Inflammatory macrophage (primary cell): ENCODE data around the gene ZNF497.
"Not testable (repeated sequence)": the region's sequence is repeated elsewhere in the genome, so short reads cannot be mapped to it uniquely, and the experiment has no call there.

Source experiments
- DNase-seq, 2 donors: peaks; one replicate each; pipeline ENCODE4 v3.0.0-alpha.2; 2020 to 2022

ZNF497 gene

GRCh38 chr19:58346961-58347929 lies 15.3 kb downstream of the ZNF497 start:
- DNase-seq = peak; percentile 68 to 80

DNA sequence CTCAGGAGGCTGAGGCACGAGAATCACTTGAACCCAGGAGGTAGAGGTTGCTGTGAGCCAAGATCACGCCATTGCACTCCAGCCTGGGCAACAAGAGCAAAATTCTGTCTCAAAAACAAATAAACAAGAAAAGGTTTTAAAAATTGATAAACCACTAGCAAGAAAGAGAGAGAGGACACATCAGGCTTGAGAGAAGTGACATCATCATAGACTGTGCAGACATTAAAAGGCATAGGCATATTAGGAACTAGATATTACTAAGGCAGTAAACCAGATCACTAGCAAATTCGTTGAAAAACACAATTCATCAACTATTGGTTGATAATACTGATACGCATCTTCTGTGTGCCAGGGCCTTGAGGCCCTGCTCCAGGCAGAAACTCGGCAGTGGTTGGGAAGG lies 17.0 kb downstream of the ZNF497 start:
- DNase-seq = no peak

DNA sequence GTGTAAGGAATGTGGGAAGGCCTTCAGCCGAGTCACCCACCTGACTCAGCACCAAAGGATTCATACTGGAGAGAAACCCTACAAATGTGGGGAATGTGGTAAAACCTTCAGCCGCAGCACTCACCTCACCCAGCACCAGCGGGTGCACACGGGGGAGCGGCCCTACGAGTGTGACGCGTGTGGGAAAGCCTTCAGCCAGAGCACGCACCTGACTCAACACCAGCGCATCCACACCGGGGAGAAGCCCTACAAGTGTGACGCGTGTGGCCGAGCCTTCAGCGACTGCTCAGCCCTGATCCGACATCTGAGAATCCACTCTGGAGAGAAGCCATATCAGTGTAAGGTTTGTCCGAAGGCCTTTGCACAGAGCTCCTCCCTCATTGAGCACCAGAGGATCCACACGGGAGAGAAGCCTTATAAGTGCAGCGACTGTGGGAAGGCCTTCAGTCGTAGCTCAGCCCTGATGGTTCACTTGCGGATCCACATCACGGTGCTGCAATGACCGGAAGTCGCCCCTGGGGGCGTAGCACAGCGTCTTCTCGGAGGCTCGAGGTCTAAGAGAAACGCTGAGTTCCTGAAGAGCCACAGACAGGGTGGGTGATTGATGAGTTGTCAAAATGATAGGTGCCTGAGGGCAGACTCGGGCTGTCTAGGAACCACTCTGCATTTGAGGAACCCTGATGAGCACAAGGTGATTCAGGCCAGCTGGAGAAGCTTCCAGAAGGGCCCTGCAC lies 23.6 kb downstream of the ZNF497 start:
- no peak for DNase-seq

DNA sequence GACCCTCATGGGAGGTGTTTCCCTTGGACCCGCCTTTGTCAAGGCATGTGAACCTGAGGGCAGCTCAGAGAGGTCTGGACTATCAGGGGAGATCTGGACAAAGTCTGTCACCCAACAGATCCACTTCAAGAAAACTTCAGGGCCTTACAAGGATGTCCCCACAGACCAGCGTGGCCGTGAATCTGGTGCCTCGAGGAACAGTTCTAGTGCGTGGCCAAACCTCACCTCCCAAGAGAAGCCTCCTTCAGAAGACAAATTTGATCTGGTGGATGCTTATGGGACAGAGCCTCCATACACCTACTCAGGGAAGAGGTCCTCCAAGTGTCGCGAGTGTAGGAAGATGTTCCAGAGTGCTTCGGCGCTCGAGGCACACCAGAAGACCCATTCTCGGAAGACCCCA lies 24.2 kb downstream of the ZNF497 start:
- DNase-seq = no peak

DNA sequence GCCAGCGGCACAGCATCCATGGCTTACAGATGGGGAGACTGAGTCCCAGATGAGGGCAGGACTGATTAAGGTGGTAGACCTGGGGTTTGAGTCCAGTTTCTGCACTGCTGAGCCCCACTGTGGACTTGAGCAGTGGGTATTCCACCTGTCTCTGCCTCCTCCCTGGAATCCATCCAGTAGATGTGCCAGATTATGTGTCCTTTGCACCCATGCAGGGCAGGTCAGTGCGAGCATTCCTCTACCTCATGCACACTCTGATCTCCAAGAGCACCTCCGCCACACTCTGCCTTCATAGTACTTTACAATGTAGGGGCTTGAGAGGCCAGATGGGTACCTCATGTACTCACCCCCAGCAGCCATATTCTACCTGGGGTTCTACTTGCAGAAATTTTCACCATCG lies 25.7 kb downstream of the ZNF497 start:
- DNase-seq = no peak

DNA sequence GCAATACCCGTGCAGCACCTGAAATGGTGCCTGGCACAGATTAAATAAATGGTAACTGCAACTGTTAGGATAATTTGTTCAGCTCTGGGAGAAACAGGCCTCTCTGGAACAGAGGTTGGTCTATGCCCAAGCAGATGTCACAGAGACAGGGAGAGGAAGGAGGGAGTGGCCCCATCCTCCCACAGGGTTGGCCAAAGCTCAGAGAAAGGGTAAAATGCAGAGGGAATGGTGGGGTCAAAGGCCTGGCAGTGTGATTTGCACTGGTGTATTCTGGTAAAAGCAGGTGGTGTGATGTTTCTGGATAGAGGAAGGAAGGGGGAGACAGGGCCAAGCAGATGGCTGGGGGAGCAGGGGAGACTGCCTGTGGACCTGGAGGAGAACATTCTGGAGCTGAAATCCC lies 26.3 kb downstream of the ZNF497 start:
- DNase-seq = no peak

DNA sequence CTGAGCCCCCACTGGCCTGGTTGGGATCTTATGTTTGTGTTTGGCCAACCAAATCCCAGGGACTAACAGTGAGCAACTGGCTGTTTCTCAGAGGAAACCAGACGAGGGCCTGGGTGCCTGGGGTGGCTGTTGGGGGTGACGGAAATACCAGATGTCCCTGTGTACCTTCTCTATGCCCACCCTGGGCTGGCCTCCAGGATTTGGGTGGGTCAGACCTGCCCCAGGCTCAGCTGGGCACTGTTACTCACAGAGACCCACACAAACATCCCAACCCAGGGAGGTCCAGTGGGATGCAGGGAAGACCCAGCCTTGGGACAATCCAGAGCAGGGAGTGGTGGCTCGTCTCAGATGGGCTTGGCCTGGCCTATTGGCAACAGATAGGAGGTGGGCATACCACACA lies 26.9 kb downstream of the ZNF497 start:
- DNase-seq = no peak

- DNase-seq = peak; percentile 69 to 92
Measured at GRCh38 chr19:58334691-58335249, 27.8 kb downstream of the ZNF497 start.

- peak; percentile 56 to 61 for DNase-seq
Measured at GRCh38 chr19:58332697-58333096, 29.9 kb downstream of the ZNF497 start.

GRCh38 chr19:58330458-58330857 lies 32.1 kb downstream of the ZNF497 start:
- peak; percentile 43 to 63 for DNase-seq

DNA sequence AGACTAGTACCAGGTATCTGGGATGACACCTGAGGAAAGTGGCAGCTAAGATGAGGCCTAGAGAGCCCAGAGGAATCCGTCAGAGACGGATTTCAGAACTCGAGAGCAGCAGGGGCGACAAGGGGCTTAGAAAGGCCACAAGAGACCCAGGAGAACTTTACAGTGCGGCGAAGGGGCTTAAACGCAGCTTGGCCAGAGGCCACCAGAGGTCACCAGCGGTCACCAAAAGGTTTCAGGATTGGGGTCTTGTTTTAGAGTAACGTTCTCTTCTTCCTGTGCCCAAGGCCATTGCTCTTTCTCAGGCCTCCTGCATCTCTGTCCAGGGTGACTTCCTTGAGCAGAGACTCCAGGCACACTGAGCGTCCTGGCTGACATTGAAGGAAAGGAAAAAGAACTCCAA lies 33.6 kb downstream of the ZNF497 start:
- DNase-seq = peak; percentile 24 to 31

- peak; percentile 93 to 95 for DNase-seq
Measured at GRCh38 chr19:58326914-58327726, 35.4 kb downstream of the ZNF497 start, which contains the start of gene ZSCAN22. Gene ZSCAN22, plus strand, starts transcription at chr19:58326994. Its CDS starts 7,809 bp downstream, at chr19:58334803.

DNA sequence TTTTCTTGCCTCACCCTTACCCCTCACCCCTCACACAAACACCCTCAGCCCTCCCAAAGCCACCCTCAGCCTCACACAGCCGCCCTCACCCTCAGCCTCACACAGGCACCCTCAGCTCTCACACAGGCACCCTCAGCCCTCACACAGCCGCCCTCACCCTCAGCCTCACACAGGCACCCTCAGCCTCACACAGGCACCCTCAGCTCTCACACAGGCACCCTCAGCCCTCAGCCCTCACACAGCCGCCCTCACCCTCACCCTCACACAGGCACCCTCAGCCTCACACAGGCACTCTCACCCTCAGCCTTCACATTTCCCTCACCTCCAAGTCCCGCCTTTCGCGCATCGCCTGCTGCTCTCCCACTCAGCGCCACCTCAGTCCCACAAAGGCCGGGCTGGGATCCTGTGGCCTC lies 36.0 kb downstream of the ZNF497 start:
- no peak for DNase-seq

- no peak for DNase-seq
Measured at GRCh38 chr19:58325311-58326022, 37.1 kb downstream of the ZNF497 start.

DNA sequence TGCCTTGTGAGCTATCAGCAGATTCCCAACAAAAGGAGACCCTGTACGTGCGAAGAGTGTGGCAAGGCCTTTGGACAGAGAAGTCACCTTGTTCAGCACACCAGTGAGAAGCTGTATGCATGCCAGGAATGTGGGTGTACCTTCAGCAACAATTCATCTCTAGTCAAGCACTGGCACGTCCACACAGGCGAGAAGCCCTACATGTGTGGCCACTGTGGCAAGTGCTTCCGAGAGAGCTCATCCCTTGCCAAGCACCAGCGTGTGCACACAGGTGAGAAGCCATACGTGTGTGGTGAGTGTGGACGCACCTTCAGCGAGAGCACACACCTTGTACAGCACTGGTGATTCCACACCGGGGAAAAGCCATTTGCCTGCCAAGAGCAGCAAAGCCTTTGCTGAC lies 43.3 kb downstream of the ZNF497 start:
- DNase-seq = no peak

GRCh38 chr19:58318297-58318696 lies 44.3 kb downstream of the ZNF497 start:
- no peak for DNase-seq

DNA sequence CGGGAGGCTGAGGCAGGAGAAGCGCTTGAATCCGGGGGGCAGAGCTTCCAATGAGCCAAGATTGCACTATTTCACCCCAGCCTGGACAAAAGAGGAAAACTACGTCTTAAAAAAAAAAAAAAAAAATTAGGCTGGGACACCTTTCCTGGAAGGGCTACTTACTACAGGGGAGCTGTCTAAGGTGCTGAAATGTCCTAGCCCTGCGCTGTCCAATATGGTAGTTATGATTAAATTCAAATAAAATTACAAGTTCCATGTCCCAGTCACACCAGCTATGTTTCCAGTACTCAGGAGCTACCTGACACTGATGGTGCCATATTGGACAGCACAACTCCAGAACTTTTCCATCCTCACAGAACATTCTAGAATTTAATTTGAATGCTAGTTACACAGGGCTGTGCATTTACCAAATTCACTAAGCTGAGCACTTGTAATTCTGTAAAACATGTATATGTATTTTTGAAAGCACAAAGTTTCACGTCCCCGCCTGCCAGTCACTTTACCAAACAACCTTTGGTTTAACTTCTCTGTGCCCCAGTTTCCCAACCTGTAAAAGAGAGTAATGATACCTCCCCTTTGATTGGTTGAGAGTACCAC lies 45.0 kb downstream of the ZNF497 start:
- peak in 1 of 2 donors; percentile 15 for DNase-seq

GRCh38 chr19:58315580-58315979 lies 47.0 kb downstream of the ZNF497 start:
- DNase-seq = no peak

DNA sequence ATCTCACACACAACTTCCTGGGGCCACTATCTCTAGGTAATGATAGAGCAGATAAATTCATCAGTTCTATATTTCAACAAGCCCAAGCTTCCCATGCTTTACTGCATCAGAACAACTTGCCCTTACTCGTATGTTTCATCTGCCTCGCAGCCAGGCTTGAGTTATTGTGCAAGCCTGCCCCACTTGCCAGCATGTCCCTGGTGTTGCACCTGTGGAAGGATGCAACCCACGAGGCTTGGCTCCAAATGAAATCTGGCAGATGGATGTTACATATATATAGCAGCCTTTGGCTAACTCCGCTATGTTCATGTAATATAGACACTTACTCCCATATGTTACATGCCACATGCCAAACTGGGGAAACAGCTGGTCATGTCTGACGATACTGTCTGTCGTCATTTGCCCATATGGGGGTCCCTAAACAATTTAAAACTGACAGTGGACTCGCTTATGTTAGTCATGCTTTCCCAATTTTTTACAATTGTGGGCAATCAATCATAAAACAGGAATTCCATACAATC lies 51.1 kb downstream of the ZNF497 start:
- no peak for DNase-seq

DNA sequence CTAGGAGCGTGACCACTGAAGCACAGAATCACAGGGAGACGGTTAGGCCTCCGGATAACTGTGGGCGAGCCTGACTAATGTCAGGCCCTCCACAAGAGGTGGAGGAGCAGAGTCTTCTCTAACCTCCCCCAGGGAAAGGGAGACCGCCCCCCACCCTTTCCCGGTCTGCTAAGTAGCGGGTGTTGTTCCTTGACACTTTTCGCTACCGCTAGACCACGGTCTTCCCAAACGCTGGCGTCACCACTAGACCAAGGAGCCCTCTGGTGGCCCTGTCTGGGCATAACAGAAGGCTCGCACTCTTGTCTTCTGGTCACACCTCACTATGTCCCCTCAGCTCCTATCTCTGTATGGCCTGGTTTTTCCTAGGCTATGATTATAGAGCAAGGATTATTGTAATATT lies 51.9 kb downstream of the ZNF497 start:
- not testable (repeated sequence) for DNase-seq

- DNase-seq = no peak
Measured at GRCh38 chr19:58307736-58308135, 54.8 kb downstream of the ZNF497 start.
